ENCODE results near the gene FAM50B.

The FAM50B gene

GRCh38 chr6:3823671-3824070 is 25.5 kb upstream of the FAM50B start:
- no peak overlapping the region for H2AFZ ChIP-seq (ENCODE audit: low read length)
- H3K9me2 ChIP-seq (replicated peaks; ENCODE audit: low read depth, low read length), result no peaks in the 10 kb centered on the region
- no peaks in the 10 kb centered on the region for H3K27me3 ChIP-seq (ENCODE audit: insufficient read depth, low read length, poor library complexity, severe bottlenecking)
- H3K4me3 ChIP-seq (ENCODE audit: low read length, poor library complexity, severe bottlenecking), result no peak overlapping the region
- no peaks in the 10 kb centered on the region for H3K4me1 ChIP-seq (ENCODE audit: insufficient read depth, low read length, poor library complexity, severe bottlenecking)
- H3K4me2 ChIP-seq (ENCODE audit: low read depth, low read length, poor library complexity, severe bottlenecking), result no peak overlapping the region
- no peaks in the 10 kb centered on the region for H3K36me3 ChIP-seq (ENCODE audit: insufficient read depth, low read length)
- no peak overlapping the region for H3K9ac ChIP-seq (ENCODE audit: low read depth, low read length, poor library complexity, severe bottlenecking)
- no peaks in the 10 kb centered on the region for H3K9me3 ChIP-seq (ENCODE audit: insufficient read depth, low read depth, low read length)
- TF ChIP-seq, protein P1, sequence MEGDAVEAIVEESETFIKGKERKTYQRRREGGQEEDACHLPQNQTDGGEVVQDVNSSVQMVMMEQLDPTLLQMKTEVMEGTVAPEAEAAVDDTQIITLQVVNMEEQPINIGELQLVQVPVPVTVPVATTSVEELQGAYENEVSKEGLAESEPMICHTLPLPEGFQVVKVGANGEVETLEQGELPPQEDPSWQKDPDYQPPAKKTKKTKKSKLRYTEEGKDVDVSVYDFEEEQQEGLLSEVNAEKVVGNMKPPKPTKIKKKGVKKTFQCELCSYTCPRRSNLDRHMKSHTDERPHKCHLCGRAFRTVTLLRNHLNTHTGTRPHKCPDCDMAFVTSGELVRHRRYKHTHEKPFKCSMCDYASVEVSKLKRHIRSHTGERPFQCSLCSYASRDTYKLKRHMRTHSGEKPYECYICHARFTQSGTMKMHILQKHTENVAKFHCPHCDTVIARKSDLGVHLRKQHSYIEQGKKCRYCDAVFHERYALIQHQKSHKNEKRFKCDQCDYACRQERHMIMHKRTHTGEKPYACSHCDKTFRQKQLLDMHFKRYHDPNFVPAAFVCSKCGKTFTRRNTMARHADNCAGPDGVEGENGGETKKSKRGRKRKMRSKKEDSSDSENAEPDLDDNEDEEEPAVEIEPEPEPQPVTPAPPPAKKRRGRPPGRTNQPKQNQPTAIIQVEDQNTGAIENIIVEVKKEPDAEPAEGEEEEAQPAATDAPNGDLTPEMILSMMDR (conservative IDR thresholded peaks at IDR 0.05; ENCODE audit: low read length), result no peak
- TF ChIP-seq EZH2phosphoT487 (IDR thresholded peaks at IDR 0.05; ENCODE audit: borderline replicate concordance), result no peak
- H3F3A ChIP-seq (ENCODE audit: low read depth), result no peaks in the 10 kb centered on the region
- H4K20me1 ChIP-seq (ENCODE audit: insufficient read depth, low read length, poor library complexity, severe bottlenecking), result no peaks in the 10 kb centered on the region
- H3K79me2 ChIP-seq (ENCODE audit: insufficient read depth, low read length), result no peaks in the 10 kb centered on the region

- H4K20me1 ChIP-seq (ENCODE audit: insufficient read depth, low read length, poor library complexity, severe bottlenecking), result no peaks in the 10 kb centered on the region
- no peak overlapping the region for H3K9ac ChIP-seq (ENCODE audit: low read depth, low read length, poor library complexity, severe bottlenecking)
- H3F3A ChIP-seq (ENCODE audit: low read depth), result no peaks in the 10 kb centered on the region
- no peak overlapping the region for H3K4me2 ChIP-seq (ENCODE audit: low read depth, low read length, poor library complexity, severe bottlenecking)
- no peaks in the 10 kb centered on the region for H3K9me3 ChIP-seq (ENCODE audit: insufficient read depth, low read depth, low read length)
- no peaks in the 10 kb centered on the region for H3K9me2 ChIP-seq (replicated peaks; ENCODE audit: low read depth, low read length)
- H3K79me2 ChIP-seq (ENCODE audit: insufficient read depth, low read length), result no peaks in the 10 kb centered on the region
- no peak overlapping the region for H2AFZ ChIP-seq (ENCODE audit: low read length)
- no peaks in the 10 kb centered on the region for H3K36me3 ChIP-seq (ENCODE audit: insufficient read depth, low read length)
- no peaks in the 10 kb centered on the region for H3K4me1 ChIP-seq (ENCODE audit: insufficient read depth, low read length, poor library complexity, severe bottlenecking)
- TF ChIP-seq, protein P1 (conservative IDR thresholded peaks at IDR 0.05; ENCODE audit: low read length), result no peak
- no peak for TF ChIP-seq EZH2phosphoT487 (IDR thresholded peaks at IDR 0.05; ENCODE audit: borderline replicate concordance)
- no peaks in the 10 kb centered on the region for H3K27me3 ChIP-seq (ENCODE audit: insufficient read depth, low read length, poor library complexity, severe bottlenecking)
- H3K4me3 ChIP-seq (ENCODE audit: low read length, poor library complexity, severe bottlenecking), result no peak overlapping the region
Measured at GRCh38 chr6:3825331-3825831, 23.8 kb upstream of the FAM50B start.

GRCh38 chr6:3825851-3826581 is 23.2 kb upstream of the FAM50B start:
- H3K9me2 ChIP-seq (replicated peaks; ENCODE audit: low read depth, low read length), result no peaks in the 10 kb centered on the region
- H3K36me3 ChIP-seq (ENCODE audit: insufficient read depth, low read length), result no peaks in the 10 kb centered on the region
- no peak for TF ChIP-seq EZH2phosphoT487 (IDR thresholded peaks at IDR 0.05; ENCODE audit: borderline replicate concordance)
- TF ChIP-seq, protein P1 (conservative IDR thresholded peaks at IDR 0.05; ENCODE audit: low read length), result no peak
- H3K27me3 ChIP-seq (ENCODE audit: insufficient read depth, low read length, poor library complexity, severe bottlenecking), result no peaks in the 10 kb centered on the region
- H3K9me3 ChIP-seq (ENCODE audit: insufficient read depth, low read depth, low read length), result no peaks in the 10 kb centered on the region
- no peaks in the 10 kb centered on the region for H3K79me2 ChIP-seq (ENCODE audit: insufficient read depth, low read length)
- H3F3A ChIP-seq (ENCODE audit: low read depth), result no peaks in the 10 kb centered on the region
- no peak overlapping the region for H3K9ac ChIP-seq (ENCODE audit: low read depth, low read length, poor library complexity, severe bottlenecking)
- H3K4me1 ChIP-seq (ENCODE audit: insufficient read depth, low read length, poor library complexity, severe bottlenecking), result no peaks in the 10 kb centered on the region
- no peak overlapping the region for H2AFZ ChIP-seq (ENCODE audit: low read length)
- H3K4me2 ChIP-seq (ENCODE audit: low read depth, low read length, poor library complexity, severe bottlenecking), result no peak overlapping the region
- H3K4me3 ChIP-seq (ENCODE audit: low read length, poor library complexity, severe bottlenecking), result no peak overlapping the region
- no peaks in the 10 kb centered on the region for H4K20me1 ChIP-seq (ENCODE audit: insufficient read depth, low read length, poor library complexity, severe bottlenecking)
